Astrocyte of the spinal cord (primary cell): ENCODE results near the gene ARHGEF16.

Source experiments
- DNase-seq: peaks from one replicate; pipeline ENCODE4 v3.0.0; 2011; ENCODE audit warnings: low read depth, low spot score
- H3K4me3 ChIP-seq: 2 replicates; pipeline ENCODE4 v1.5.1; 2011; ENCODE audit warnings: low read depth, mild to moderate bottlenecking, low read length, moderate library complexity
- in situ Hi-C: cut with HindIII; loops from 2 replicates; pipeline ENCODE4 v1.10.0; 2017; ENCODE audit warnings: low sequenced_read_pairs
- TF ChIP-seq, protein P1 (sequence below): IDR thresholded peaks from 2 replicates; pipeline ENCODE4 v1.5.1; 2012; ENCODE audit warnings: low read depth, mild to moderate bottlenecking, low read length, inconsistent platforms

Gene ARHGEF16

DNA sequence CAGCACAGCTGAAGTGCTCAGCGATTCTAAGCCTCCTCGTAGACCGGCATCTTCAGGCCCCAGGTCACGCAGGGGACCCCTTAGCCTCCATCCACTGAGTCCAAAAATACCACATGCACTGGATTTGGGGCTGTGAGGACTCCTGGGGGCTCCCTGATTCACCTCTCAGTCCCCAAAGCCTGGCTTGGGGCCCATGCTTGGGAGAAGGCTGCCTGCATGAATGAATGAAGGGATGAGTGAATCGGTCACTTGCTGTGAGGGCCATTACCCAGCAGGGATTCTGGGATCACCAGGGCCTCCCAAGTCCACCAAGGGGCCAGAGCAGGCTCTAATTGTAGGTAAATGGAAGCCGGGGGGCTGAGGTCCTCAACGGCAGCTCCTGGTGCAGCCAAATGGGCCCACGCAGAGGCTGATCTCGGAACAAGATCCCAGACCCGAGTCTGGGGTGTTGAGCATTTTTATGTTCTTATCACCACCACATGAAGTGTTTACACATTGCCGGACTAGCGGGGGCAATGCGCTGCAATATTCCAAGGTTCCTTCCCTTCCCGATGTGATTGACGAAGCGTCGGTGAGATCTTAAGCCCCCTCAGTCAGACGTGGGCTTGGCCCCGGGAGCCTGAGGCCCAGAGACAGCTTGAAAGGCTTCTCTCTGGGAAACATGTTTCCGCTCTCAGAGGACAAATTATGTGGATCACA, 13.6 kb upstream of the ARHGEF16 start:
- no peak for DNase-seq
- TF ChIP-seq, protein P1, sequence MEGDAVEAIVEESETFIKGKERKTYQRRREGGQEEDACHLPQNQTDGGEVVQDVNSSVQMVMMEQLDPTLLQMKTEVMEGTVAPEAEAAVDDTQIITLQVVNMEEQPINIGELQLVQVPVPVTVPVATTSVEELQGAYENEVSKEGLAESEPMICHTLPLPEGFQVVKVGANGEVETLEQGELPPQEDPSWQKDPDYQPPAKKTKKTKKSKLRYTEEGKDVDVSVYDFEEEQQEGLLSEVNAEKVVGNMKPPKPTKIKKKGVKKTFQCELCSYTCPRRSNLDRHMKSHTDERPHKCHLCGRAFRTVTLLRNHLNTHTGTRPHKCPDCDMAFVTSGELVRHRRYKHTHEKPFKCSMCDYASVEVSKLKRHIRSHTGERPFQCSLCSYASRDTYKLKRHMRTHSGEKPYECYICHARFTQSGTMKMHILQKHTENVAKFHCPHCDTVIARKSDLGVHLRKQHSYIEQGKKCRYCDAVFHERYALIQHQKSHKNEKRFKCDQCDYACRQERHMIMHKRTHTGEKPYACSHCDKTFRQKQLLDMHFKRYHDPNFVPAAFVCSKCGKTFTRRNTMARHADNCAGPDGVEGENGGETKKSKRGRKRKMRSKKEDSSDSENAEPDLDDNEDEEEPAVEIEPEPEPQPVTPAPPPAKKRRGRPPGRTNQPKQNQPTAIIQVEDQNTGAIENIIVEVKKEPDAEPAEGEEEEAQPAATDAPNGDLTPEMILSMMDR, result no peak
- in situ Hi-C loops, result no loop called here
- no peak overlapping the region for H3K4me3 ChIP-seq

- DNase-seq, result no peak
- TF ChIP-seq, protein P1, result no peak
- in situ Hi-C loops, result no loop called here
- no peak overlapping the region for H3K4me3 ChIP-seq
Measured at GRCh38 chr1:3441410-3441847, 13.0 kb upstream of the ARHGEF16 start.

- DNase-seq, result no peak
- no peak overlapping the region for H3K4me3 ChIP-seq
- in situ Hi-C loops, result no loop called here
- TF ChIP-seq, protein P1, result no peak
Measured at GRCh38 chr1:3441880-3442279, 12.6 kb upstream of the ARHGEF16 start.

GRCh38 chr1:3442331-3442730, 12.1 kb upstream of the ARHGEF16 start:
- DNase-seq, result no peak
- in situ Hi-C loops, result no loop called here
- H3K4me3 ChIP-seq, result no peak overlapping the region
- TF ChIP-seq, protein P1, result no peak

GRCh38 chr1:3442901-3443300, 11.6 kb upstream of the ARHGEF16 start:
- TF ChIP-seq, protein P1, result no peak
- H3K4me3 ChIP-seq, result no peak overlapping the region
- in situ Hi-C loops, result no loop called here
- DNase-seq, result no peak

DNA sequence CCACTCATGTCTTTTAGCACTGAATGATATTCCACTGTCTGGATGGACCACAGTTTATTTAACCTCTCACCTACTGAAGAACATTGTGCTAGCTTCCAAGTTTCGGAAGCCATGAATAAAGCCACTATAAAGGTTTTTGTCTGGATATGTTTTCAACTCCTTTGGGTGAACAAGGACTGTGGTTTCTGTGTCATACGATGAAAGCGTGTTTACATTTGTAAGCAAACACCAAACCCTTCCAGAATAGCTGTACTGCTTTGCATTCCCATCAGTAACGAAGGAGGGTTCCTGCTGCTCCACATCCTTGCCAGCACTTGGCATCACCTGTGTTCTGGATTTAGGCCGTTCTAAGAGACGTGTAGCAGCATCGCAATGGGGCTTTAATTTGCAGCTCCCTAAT, 10.7 kb upstream of the ARHGEF16 start:
- in situ Hi-C loops, result no loop called here
- TF ChIP-seq, protein P1, result no peak
- DNase-seq, result no peak
- no peak overlapping the region for H3K4me3 ChIP-seq
